Renal cortical epithelial cell (primary cell): ENCODE data around the gene ZDHHC14. TPM values are rescaled to one million over a fixed set of nuclear protein-coding genes. Genes with fewer than 3 reads are reported as not detected.
A peak's percentile ranks its signal among the peaks of the same experiment; 100 is the strongest.
"Not testable (repeated sequence)": the region's sequence is repeated elsewhere in the genome, so short reads cannot be mapped to it uniquely, and the experiment has no call there.

Source experiments
- DNase-seq: peaks from one replicate; pipeline ENCODE4 v3.0.0-alpha.2; 2011; ENCODE audit warnings: low read depth
- total RNA-seq: library from RNA; depleted of rRNA; stranded (reverse); fragments of >200 nt; gene quantifications from 2 replicates; pipeline ENCODE4 v1.2.3, GENCODE V29; 2014

ZDHHC14 gene
- total RNA-seq, 1 donor from 2014 or later, result 5.3 TPM

GRCh38 chr6:157715728-157716164, 334.8 kb downstream of the ZDHHC14 start:
- peak; percentile 85 for DNase-seq

- DNase-seq, result no peak
Observed at GRCh38 chr6:157716251-157716995, 335.4 kb downstream of the ZDHHC14 start.

- DNase-seq, result no peak
Observed at GRCh38 chr6:157717340-157717748, 336.4 kb downstream of the ZDHHC14 start.

GRCh38 chr6:157718503-157719187, 337.7 kb downstream of the ZDHHC14 start:
- DNase-seq, result no peak

GRCh38 chr6:157720964-157721363, 340.0 kb downstream of the ZDHHC14 start:
- DNase-seq, result not testable (repeated sequence)

GRCh38 chr6:157721426-157721825, 340.4 kb downstream of the ZDHHC14 start:
- no peak for DNase-seq

GRCh38 chr6:157721830-157722229, 340.8 kb downstream of the ZDHHC14 start:
- DNase-seq, result no peak

GRCh38 chr6:157723376-157723775, 342.4 kb downstream of the ZDHHC14 start:
- peak; percentile 50 for DNase-seq

GRCh38 chr6:157724138-157724820, 343.3 kb downstream of the ZDHHC14 start:
- DNase-seq, result peak; percentile 26

- DNase-seq, result no peak
Observed at GRCh38 chr6:157724960-157725741, 344.2 kb downstream of the ZDHHC14 start.

- no peak for DNase-seq
Observed at GRCh38 chr6:157725836-157726235, 344.8 kb downstream of the ZDHHC14 start.

GRCh38 chr6:157726892-157727628, 346.1 kb downstream of the ZDHHC14 start:
- DNase-seq, result no peak

Other genes with a start within 250 kb of the ZDHHC14 start
- 5.2 and 8.6 TPM in 2 replicates for gene TMEM242, start 57.7 kb upstream of the ZDHHC14 start, total RNA-seq